HuH-7 (cell line): ENCODE results near the gene TTC4.

Experiments
- DNase-seq: peaks from one replicate; pipeline ENCODE4 v3.0.0; 2011; ENCODE audit warnings: low spot score

TTC4 gene

GRCh38 chr1:54715493-54716298, at the start of gene TTC4:
TSS of gene TTC4 (plus strand) at chr1:54715861. CDS start at chr1:54715909, 48 bp downstream.
- DNase-seq: peak; percentile 77

- no peak for DNase-seq
Measured at GRCh38 chr1:54666333-54666732, 49.3 kb upstream of the TTC4 start.

GRCh38 chr1:54667797-54668196, 47.9 kb upstream of the TTC4 start:
- DNase-seq: no peak

GRCh38 chr1:54668567-54668966, 47.1 kb upstream of the TTC4 start:
- no peak for DNase-seq

GRCh38 chr1:54671985-54672608, 43.6 kb upstream of the TTC4 start:
- peak; percentile 67 for DNase-seq

- no peak for DNase-seq
Measured at GRCh38 chr1:54678776-54679643, 36.7 kb upstream of the TTC4 start.

- no peak for DNase-seq
Measured at GRCh38 chr1:54679706-54680105, 36.0 kb upstream of the TTC4 start.

GRCh38 chr1:54680387-54680786, 35.3 kb upstream of the TTC4 start:
- DNase-seq: no peak

GRCh38 chr1:54681358-54681757, 34.3 kb upstream of the TTC4 start:
- no peak for DNase-seq

GRCh38 chr1:54683453-54683852, 32.2 kb upstream of the TTC4 start:
- DNase-seq: no peak

GRCh38 chr1:54685335-54685905, 30.2 kb upstream of the TTC4 start:
- no peak for DNase-seq

GRCh38 chr1:54686155-54686554, 29.5 kb upstream of the TTC4 start:
- DNase-seq: no peak

- DNase-seq: no peak
Measured at GRCh38 chr1:54694771-54695170, 20.9 kb upstream of the TTC4 start.

GRCh38 chr1:54695221-54695620, 20.4 kb upstream of the TTC4 start:
- DNase-seq: no peak

GRCh38 chr1:54695764-54696163, 19.9 kb upstream of the TTC4 start:
- no peak for DNase-seq

GRCh38 chr1:54696262-54696661, 19.4 kb upstream of the TTC4 start:
- no peak for DNase-seq

- no peak for DNase-seq
Measured at GRCh38 chr1:54697896-54698295, 17.8 kb upstream of the TTC4 start.

GRCh38 chr1:54698346-54698745, 17.3 kb upstream of the TTC4 start:
- no peak for DNase-seq

- DNase-seq: no peak
Measured at GRCh38 chr1:54699936-54700525, 15.6 kb upstream of the TTC4 start.

- DNase-seq: no peak
Measured at GRCh38 chr1:54701066-54701465, 14.6 kb upstream of the TTC4 start.

- DNase-seq: no peak
Measured at GRCh38 chr1:54701996-54702395, 13.7 kb upstream of the TTC4 start.

- DNase-seq: no peak
Measured at GRCh38 chr1:54703471-54703870, 12.2 kb upstream of the TTC4 start.
